HG03378 (cell line): Measurements from ENCODE around the gene CCDC88C.

ENCODE experiments used
- ATAC-seq: cut with Tn5 transposase; IDR thresholded peaks from one replicate; pipeline ENCODE4 v1.9.1; 2021; ENCODE audit warnings: mild to moderate bottlenecking, moderate library complexity; ENCODE audit not compliant: unreplicated experiment

Gene CCDC88C

DNA sequence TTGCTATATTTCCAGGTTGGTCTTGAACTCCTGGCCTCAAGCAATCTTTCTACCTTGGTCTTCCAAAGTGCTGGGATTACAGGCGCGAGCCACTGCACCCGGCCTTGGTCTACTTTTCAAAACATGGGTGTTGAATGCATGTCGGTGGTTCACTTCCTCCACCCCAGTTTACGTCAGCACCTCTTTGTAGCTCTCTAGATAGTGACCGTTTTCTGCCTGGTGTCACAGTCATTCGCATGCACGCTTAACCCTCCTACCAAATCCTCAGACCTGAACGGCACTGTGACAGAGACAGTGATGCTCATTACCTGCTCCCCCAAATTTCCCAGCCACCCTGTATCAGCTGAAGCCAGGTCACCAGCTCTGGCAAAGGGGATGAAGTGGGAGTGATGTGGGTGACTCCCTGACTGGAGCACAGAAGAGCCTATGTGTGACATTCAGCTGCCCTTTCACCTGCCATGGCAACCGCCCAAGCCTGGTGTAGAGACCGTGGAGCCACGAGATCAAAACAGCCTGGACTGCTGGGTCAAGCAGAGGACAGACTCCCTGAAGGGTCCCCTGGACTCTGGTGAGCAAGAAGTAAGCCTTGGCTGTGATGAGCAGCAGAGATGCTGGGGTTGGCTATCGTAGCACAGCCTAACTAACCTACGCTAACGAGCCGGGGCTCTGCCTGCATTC lies 106.9 kb downstream of the CCDC88C start:
- ATAC-seq = no peak

DNA sequence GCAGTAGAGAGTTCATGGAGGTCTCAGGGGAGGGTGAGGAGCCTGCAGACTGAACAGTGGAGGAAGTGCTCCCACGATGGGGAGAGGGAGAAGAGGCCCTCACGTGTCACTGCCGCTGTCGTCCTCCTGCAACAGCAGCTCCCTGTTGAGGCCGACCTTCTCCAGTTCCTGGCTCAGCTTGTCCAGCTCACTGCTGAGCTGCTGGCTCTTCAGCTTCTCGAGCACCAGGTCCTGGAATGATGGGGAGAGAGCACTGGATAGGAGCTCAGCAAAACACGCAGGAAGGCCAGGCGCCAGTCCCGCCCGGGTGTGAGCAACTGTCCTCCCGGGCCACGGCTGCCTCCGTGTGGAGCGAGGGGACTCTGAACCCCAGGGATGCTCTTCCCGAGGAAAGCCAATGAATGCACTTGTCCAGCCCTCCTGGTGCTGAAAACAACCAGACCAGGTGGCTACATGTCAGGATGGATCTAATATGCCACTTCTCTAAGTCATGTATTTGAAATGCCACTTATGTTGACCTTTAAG lies 107.8 kb downstream of the CCDC88C start:
- ATAC-seq = no peak

DNA sequence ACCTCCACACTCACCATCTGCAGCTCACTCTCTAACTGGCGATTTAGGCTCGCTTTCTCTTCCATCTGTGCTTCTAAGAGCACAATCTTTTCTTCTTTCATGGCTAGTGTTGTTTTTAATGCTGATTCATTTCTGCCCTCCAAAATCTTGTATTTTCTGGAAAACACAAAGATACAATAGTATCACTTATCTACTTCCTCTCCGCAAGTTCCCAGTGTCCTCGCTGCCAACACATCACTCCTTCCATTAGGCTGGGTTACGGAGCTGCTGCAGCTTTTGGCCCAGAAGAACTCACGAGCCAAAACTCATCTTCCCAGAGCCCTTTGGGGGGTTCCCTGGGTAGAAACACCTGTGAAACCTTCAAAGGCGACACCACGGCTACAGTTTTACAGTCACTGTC lies 109.3 kb downstream of the CCDC88C start:
- ATAC-seq = no peak

DNA sequence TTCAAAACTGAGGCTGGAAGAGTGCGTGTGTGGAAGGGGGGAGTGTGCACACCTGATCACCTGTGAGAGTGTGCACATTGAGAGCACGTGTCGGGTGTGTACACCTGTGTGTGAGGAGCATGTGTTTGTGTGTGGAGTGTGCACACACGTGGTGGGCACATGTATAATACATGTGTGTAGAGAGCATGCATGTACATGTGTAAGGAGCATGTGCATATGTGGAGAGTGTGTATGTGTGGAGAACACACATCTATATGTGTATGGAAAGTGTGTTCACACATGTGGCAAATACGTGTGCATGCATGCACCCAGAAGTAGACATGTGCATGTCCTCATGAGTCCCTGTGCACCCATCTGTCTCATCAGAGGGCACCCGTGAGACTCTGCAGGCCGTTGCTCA lies 110.0 kb downstream of the CCDC88C start:
- no peak for ATAC-seq

DNA sequence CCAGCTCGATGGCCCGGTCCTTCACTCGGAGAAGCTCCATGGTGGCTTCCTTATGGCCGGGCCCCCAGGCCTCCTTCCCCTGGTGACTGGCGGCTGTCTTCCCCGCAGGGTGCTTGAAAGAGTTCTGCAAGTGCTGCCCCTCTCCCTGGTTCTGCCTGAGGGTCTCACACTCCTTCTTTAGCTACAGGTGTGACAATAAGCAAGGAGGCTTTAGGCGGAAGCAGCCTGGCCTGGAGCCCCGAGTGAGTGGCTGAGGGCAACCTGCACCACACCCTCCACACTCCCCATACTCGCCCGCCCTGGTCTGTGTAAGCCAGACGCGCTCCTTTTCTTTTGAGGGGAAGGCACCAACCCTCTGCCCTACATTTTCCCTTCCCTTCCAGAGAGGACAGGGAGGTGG lies 110.6 kb downstream of the CCDC88C start:
- no peak for ATAC-seq

DNA sequence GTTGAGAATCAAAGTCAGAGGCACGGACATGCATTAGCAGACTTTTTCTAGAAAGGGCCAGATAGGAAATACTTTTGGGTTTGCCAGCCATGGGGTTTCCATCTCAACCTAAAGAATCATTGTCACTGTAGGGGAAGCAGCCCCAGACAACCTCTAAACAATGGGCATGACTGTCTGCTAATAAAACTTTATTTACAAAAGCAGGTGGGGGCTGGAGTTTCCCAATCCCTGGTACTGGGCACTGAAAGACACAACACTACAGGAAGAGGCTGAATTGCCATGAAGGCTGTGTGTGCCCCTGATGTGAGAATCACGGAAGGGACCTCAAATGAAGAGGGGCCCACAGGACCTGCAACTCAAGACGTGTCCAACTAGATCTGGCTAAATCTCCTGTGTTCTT lies 111.1 kb downstream of the CCDC88C start:
- no peak for ATAC-seq

DNA sequence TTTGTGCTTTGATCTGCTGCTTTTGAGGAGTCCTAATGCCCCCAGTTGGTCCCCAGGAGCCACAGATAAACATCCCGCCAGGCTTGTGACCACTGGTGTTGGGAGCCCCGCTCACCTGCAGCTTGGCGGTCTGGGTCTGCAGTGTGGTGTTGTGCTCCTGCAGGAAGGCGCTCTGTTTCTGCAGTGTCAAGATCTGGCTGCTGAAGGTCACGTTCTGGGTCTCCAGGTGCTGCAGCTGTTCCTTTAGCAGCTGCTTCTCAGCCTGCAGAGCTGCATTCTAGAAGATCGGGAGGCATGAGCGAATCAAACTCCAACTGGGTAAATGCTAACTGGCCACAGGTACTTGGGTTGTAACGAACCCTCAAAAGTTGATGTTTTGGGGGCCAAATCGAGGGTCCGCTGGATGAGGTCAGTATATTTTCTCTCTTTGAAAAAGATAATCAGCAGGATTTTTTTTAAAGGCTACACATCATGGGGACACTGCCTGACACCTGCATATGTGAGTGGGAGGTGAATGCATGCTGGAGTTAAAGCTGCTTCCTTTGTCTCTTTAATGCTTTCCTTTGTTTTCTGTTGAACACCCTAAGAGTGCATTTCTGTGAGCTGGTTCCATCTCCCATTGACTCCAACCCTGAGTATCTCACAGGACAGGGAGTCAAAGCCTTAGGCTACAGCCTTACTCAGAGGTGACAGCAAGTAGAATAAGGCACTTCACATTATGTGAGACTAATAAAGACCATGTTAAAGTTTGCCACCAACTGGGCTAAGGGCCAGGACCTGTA lies 111.8 kb downstream of the CCDC88C start:
- no peak for ATAC-seq

DNA sequence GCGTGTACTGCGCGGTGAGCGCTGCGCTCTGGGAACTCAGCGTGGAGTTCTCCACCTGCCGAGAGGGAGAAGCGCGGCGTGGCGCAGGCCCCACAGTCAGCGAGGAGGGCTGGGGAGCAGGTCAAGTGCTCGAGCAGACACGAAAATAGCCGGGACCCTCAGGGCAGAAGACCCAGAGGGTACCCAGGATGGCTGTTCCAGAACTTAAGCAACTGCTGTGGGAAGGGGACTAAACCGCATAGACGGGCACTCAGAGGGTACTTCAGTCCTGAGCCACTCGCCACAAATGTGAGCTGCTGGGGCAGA lies 113.7 kb downstream of the CCDC88C start:
- no peak for ATAC-seq

DNA sequence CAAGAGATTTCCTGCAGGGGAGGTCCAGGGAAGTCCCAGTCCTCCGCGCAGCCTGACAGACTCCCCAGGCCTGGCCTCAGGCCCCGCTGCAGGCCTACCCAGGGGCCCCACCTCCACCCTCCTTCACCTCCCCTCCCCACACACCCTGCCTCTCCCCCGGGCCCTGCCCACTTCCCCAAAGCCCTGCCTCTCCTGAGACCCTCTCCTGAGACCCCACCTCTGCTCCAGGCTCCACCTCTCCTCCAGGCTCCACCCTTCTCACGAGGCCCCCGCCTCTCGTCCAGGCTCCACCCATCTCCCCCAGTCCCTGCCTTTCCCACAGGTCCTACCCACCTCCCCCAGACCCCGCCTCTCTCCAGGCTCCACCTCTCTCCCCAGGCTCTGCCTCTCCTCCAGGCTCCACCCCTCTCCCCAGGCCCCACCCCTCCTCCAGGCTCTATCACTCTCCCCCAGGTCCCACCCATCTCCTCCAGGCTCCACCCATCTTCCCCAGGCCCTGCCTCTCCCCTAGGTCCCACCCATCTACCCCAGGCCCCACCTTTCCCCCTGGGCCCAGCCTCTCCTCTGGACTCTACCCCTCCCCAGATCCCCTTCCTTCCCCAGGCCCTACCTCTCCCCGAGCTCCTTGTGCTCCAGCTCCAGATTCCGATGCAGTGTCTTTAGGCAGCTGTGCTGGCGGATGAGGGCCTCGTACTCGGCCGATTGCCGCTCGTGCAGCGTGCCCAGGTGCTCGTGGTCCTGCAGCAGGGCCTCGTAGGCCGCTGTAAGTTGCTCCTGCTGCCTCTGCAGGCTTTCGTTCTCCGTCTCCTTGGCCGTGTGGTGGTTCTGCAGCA lies 114.3 kb downstream of the CCDC88C start:
- ATAC-seq = no peak

DNA sequence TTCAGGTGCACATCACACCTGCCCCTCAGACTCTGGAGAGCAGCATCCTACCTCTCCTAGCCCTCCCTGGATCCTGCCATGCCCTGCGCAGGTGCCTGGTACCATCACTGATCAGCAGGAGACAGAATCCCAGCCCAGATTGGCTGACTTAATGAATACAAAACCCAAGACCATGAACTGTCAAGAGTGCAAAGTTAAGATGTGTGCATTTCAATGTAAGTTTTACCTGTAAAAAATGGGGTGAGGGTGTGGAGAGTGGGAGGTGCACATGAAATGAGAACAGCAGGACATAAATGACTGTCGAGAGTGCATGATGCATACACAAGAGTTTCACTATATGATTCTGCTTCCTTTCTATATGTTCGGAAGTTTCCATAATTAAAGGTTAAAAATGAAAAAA lies 115.2 kb downstream of the CCDC88C start:
- ATAC-seq = no peak

DNA sequence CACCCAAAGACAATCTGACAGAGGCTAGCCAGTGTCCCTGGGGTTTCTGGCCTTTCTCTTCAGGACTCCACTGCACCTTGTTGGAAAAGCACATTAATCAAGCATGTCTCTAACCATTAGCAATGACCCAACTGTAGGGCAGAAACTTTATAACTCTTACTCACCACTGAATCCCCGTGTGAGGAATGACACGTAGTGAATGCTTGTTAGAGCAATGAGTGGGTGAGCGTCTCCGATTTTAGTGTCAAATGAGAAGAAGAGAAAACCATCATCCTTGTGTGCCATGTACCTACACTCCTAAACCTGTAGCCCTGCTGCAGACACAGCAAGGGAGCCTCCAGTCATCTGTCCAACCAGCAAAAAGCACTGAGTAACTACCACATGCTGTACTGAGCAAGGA lies 116.7 kb downstream of the CCDC88C start:
- no peak for ATAC-seq

DNA sequence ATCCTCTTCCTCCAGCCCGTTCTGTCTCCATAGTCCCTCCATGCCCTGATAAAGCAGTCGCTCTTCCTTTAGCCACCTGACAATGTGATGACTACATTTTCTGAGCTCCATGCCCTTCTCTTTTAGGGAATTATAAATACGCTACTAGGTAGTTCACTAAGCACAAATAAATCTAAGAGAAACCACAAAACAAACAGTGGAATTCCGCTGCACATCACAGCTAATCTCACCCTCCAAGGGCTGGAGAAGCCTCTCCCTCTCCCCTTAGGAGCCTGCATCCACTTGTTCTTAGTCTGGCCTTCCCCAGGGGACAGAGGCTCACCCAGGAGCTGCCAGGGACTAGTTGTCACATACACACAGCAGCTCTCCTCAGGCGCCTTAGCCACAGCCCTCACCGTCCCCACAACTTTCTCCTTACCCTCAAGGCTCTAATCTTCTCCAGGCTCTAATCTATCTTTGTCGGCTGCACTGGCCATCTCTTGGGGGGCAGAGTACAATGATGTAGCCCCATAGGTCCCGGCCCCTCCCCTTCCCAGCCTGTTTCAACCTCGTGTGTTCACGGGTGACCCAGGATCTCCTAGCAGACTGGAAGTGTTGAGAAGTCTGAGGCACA lies 117.2 kb downstream of the CCDC88C start:
- ATAC-seq = no peak

DNA sequence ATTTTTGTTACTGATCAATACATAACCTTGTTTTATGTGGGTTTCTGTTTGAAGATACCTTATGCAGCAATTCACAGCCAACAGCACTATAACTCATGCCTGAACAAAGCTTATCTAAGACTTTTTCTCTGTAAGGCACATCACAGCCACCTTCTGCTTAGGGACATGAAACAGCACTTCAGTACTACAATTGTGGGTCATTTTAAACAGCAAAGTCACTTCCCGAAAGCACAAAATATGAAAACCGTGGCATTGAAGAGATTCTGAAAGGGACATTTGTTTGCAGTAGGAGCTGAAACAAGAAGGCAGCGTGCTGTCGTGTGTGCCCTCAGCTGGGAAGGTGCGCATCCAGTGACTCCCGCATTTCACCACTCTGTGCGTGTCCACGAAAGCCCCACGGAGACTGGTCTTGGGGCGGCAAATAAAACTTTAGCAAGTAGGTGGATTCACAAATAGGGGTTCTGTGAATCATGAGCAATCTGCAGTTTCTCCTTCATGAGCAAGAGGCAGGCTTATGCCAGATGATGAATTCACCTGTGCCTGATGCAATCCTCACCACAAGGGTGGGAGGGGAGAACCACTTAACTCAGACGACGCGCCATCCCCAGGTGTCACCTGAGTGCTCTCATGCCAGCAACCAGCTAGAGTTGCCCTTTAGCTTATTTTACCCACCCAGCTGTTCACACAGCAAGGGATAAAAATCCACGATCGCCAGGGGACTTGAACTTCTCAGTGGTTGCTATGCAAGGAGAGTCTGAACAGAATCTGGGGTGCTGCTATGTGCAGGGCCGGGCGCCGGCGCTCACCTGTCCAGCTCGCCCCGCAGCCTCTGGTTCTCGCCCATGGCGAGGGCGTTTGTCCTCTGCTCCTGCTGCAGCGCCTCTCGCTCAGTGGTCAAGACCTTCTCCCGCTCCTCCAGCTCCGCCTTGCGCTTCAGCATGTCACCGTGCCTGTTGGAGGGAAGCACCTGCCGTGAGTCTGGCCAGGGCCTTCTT lies 118.2 kb downstream of the CCDC88C start:
- ATAC-seq = no peak

DNA sequence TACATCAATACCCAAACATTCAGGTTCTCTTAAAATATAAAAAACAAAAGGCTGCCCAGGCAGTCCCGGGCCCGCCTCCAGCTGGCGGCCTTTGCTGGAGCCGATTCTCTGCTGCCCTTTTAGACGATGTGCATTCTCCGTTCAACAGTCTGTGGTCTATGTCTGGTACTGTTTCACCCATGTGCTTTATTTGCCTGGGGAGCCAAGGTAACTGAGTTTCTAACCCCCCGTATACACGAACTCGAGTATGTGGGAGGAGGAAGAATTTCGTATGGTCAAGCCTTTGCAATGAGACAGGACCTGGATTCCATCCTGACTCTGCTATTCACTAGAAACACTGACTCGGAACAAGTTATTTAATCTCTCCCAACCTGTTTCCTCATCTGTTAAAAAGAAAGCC lies 119.0 kb downstream of the CCDC88C start:
- no peak for ATAC-seq

DNA sequence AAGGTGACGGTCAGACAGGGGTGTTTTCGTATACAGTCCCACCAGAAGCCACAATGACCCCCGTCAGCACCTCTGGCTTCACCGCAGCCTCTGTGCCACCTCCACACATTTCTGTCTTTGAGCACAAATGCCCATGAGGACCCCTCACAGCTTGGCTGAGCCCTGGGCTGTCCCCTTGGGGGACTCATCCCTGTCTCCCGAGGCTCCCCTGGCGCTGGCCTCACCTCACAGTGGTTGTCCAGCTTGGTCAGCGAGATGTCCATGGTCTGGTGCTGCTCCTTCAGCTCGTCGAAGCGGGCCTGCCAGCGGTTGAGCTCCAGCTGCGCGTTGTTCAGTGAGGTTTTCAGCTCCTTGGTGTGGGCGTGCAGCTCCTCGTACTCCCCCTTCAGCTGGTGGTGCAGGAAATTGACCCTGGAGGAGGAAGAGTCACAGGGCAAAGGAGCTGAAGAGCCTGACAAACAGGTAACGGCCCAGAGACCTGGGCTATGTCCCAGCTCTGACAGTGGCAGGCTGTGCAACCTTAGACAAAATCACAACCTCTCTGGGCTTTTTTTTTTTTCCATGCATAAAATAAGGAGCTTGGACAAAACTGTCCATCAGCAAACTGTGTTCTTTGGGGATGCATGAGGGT lies 120.4 kb downstream of the CCDC88C start:
- no peak for ATAC-seq

DNA sequence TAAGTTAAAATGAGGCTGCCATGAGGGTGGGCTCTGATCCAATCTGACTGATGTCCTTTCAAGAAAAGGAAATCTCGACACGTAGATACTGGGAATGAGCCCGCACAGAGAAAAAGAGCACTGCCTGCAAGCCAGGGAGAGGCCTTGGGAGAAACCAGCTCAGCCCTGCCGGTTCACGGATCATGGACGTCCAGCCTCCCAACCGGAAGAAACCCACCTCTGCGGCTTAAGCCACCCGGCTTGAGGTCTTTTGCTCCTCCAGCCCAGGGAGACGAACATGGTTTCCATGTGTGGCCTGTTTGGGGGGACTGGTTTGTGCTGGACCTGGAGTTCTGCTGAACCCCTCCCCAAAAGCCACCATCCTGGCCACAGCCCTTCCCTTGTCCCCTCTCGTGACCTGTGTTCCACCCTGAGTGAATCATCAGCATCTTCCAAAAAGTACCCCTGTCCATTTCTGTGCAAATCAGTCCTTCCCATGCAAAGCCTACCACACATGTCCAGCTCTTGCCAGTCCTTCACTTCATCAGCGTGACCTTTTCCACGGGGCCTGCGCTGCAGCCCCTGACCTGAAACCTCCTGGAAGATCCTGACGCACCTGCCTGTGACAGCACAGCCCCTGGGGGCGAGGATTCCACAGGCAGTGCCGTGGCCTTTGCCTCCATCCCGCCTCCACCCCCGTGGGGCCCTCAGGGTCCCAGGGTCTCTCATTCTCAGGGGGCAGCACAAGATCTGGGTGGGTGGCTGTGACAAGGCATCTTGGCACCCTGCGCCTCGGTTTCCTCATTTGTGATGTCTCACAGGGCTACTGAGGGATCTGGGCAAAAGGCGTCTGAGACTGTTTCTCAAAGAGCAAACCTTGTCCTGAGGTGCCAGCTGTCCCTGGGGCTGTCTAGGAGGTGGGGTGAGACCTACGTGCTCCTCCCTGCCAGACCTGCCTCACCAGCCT lies 121.5 kb downstream of the CCDC88C start:
- ATAC-seq = no peak

DNA sequence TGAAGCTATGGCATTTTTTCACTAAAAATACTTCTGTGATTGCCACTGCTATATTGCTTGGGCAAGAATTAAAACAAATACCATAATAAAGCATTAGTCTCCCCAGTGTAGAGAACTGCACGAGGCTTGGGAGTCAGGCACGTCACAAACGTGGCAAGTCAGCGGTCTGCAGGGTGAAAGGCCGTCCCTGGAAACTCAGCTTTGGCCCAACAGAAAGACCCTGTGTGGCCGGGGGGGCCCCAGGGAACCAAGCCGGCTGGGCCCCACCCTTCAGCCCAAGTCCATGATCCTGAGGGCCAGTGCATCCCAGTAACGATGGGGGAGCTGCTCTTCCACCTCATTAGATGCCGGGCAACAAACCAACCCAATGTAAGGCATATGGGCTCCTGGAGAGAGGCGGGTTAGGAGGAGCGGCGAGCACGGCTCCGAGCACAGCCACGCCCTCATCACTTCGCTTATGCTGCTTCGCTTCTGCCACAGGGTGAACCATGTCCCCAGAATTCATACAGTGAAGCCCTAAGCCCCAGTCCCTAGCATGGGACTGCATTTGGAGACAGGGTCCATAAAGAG lies 122.3 kb downstream of the CCDC88C start:
- ATAC-seq = no peak

DNA sequence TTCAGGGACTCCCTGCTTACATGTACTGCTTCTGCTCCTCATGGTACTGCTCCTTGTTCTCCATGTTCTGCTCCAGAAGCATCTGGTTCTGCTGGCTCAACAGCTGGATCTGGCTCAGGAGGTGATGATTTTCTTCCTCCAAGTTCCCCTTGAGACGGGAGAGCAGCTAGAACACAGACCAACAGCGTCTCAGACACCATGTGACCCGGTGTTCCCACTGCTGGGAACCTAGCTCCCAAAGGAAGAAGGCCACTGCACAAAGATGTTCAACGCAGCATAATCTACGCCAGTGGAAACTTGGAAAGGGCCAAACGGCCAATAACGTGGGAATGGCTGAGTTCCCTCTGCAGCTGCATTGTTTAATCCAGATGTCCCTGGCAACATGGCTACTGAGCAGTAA lies 123.5 kb downstream of the CCDC88C start:
- ATAC-seq = no peak
